Stimulated activated CD8-positive, alpha-beta memory T cell treated with anti-CD3 and anti-CD28 coated beads, Interleukin-2, amount 100 ng/mL, for 1 hour (primary cell): ENCODE data around the gene BOK.
"Not testable (repeated sequence)": the region's sequence is repeated elsewhere in the genome, so short reads cannot be mapped to it uniquely, and the experiment has no call there.

ENCODE experiments used
- DNase-seq, 2 donors: peaks; one replicate each; pipeline ENCODE4 v3.0.0-alpha.2; 2020; ENCODE audit warnings: low read depth in 2 of 2

BOK gene

DNA sequence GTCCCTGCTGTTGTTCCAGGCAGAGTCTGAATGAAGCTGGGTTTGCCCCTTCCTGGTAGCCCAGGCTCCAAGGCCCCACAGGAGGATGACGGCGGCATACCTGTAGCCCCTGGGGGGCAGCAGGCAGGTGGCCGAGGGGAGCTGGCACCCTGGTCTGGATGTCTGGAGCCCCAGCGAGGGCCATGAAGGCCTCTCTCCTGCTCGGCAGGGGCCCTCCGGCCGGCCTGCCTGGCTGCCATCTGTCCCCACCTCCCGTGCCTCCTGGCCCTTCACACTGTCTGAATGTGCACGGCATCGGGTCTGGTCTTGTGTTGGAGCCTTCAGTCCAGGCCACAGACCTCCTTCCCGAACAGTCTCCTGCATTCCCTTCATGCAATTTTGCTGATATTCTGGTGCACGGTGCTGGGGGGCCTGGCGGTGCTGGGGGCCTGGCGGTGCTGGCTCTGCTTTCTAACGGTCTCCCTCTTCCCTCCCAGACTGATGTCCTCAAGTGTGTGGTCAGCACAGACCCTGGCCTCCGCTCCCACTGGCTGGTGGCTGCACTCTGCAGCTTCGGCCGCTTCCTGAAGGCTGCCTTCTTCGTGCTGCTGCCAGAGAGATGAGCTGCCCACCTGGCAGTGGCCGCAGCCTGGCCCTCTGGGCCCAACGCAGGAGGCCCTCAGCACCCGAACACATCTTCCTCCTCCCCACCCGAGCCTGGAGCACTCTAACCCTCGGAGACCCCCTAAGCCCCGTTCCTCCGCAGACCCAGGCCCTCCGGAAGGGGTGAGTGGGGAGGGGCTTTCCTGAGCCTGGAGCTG, 13.5 kb downstream of the BOK start:
- no peak for DNase-seq

DNA sequence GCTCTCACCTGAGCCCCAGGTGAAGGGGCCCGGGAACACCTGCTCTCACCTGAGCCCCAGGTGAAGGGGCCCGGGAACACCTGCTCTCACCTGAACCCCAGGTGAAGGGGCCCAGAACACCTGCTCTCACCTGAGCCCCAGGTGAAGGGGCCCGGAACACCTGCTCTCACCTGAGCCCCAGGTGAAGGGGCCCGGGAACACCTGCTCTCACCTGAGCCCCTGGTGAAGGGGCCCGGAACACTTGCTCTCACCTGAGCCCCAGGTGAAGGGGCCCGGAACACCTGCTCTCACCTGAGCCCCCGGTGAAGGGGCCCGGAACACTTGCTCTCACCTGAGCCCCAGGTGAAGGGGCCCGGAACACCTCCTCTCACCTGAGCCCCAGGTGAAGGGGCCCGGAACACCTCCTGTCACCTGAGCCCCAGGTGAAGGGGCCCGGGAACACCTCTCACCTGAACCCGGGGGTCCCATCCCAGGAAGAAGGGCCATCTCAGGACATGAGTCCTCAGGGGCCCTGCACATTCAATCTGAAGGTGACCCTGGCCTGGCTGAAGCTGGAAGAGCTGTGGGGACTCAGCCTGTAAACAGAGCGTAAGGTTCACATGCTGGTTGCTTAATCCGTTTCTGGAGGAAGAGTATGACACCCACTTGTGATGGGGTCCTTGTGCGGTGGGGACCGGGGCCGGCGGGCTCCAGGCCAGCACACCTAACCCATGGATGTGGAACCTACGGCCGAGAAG, 14.5 kb downstream of the BOK start:
- DNase-seq = not testable (repeated sequence)

DNA sequence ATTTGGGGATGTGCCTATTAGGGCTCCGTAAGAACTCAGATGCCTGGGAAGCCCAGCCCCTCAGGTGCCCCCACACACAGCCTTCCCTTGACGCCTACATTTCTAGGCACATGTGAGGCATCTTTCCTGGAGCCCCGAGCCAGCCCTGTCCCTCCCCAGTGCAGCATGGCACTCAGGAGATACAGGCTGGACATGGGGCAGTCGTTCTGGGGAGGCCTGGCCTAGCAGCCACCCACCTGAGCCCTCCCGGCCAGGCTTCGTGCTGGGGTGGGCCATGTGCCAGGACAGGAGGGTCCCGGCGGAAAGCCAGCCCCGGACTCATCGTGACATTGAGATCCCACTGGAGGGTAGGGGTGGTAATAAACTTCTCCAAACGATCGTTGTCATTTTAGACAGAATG, 15.2 kb downstream of the BOK start:
- DNase-seq = no peak

DNA sequence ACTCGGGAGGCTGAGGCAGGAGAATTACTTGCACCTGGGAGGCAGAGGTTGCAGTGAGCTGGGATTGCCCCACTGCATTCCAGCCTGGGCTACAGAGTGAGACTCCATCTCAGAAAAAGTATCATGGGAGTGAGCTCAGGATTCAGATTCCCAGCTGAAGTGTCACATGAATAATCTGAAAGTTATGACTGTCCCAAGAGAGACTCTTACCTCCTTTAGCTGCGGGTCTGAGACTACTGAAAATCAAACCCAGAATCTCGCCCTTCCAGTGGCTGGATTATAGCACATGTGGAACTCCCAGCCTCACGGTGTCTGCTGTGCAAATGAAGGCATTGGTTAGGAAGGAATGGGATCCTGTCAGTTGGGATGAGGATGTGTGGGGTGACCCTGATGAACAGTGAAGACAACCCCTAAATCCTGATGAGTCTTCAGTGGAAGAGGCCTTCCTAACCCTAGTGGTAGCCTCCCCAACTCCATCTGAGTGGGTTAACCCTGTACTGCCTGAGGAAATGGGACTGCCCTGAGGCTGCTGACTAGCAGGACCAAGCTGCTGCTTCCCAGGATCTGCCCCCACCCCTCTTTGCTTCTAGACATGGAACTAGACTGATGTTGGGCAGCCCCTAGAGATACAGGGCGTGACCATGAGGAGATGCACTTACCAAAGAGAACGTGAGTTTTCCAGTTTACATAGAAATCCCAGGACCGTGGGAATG, 16.5 kb downstream of the BOK start:
- no peak for DNase-seq

DNA sequence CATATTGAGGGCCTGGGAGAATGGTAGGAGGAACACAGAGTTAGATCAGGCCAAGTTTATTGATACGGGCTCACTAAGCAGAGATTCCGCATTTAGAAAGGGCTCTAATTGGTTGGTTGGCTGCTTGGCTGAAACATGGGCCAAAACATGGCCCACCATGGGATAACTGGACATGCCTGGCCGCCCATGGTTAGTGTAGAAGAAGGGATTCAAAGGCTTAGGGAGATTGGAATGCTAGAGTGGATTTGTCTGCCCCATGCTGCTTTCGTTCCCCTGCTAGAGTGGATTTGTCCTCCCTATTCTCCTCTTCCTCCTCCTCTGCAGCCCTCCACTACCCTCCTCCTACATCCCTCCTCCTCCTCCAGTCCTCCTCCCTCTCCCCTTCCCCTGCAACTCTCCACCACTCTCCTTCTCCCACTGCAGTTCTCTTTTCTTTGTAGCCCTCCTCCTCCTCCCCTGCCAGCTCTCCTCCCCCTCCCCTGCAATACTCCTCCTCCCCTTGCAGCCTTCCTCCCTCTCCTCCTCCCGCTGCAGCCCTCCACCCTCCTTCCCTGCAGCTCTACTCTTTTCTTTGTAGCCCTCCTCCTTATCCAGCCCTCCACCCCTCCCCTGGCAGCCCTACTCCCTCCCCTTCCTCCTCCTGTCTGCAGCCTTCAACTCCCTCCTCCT, 17.2 kb downstream of the BOK start:
- no peak for DNase-seq

DNA sequence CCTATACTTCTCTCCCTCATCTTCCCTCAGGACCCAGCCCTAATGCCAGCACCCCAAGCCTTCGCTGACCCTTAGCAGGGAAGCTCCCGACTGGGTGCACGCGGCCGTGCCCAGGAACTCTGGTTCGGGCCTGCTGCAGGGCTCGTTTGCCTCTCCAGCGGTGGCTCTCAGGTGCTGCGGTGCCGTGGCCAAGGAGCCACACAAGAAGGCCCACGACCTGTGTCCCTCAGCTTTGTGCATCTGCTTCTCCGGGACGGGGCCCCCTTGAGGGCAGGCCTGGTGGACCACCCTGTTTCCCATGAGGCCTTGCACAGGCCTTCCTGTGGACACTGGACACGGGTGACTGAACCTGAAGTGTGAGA, 17.7 kb downstream of the BOK start:
- DNase-seq = no peak

DNA sequence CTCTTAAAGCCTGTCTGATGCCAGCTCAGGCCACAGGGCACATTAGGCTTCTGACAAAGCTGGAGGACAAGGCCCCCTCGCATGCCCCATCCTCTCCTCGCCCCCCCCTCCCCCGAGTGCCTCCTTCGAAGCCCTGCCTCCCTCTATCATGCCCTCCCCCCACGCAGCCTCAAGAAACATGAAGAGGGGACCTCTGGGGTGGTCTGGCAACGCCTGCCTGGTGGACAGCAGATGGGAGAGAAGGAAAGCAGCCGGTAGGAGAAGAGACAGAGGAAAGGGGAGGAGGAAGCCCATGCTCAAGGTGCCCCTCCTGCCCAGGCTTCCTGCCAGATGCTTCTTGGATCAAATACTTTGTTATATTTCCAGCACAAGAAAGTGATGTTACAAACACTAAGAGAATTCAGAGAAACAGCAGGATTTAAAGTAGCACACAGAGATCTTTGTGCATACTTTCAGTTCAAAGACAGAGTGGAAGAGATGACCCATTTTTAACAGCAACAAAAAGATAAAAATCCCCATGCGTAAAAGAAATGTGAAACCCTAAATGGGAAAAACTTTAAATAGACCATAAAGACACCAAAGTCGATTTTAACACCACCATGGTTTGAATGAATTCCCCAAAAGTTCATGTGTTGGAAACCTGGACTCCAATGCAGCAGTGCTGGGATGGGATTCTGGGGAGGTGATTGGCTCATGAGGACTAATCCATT, 19.0 kb downstream of the BOK start:
- no peak for DNase-seq

DNA sequence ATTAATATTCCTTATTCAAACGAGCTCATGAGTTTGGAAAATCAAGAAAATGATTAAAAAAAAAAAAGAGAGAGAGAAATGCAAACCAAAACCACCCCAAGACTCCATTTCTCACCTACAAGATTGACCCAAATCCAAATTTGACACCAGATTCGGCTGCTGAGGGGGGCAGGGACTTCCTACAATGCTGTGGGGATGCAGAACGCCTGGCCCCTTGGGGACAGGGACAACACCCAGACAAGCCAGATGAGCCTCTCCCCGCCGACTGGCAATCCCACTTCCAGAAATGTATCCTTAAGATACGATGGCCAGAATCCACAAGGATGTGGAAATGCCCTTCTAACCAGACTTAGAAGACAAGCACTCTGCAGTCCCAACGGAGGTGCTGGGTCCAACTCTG, 20.7 kb downstream of the BOK start:
- DNase-seq = no peak

DNA sequence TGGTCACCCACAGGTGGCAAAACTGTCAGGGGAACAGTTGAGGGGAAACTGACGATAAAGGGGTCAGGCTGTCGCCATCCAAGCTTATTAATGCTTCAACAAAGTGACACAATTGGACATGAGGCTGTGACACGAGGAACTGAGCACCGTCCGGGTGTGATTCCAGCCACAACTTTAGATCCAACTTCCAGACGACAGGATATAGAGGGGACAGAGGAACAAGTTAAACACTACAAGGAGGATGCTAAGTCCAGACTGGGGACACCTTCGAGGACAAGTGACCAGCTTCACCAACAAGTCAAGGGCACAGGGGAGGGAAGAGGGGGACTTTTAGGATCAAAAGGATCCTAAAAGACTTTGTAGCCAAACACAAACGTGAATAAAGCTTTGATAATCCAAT, 23.8 kb downstream of the BOK start:
- no peak for DNase-seq

DNA sequence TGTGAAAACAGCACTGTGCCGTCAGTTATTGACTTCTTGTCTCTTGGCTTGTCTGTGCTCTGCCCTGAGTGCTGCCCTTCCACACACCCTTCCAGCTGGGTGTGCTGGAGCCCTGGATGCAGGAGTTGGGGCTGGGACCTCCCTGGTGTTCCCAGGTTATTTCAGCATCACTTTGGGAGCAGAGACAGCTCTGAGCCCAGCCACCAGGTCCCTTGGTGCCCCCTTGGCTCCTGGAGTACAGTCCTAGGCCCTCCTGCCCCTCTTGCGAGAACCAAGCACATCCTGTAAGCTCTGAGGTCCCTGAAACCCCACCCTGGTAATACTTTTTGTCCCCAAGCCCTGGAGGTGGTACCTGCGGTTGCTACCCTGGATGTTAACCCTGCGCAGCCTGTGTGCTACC, 24.3 kb downstream of the BOK start:
- no peak for DNase-seq

DNA sequence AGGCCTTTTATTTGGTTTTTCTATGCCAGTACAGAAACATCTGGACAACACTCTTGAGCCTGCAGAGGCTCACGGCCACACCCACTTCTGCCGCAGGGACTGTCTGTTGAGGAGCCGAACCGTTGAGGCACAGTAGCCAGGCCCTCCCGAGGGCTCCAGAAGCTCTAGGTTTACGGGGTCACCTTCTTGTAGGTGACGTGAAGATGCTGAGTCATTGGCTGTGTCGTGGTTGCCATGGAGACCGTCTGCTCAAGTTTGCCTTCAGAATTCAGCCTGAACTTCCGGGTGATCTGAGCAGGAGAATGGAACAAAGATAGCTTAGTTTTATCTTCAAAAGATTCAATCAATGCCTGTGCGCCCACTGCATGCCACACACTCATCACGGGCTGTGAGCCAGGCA, 25.9 kb downstream of the BOK start:
- DNase-seq = no peak

DNA sequence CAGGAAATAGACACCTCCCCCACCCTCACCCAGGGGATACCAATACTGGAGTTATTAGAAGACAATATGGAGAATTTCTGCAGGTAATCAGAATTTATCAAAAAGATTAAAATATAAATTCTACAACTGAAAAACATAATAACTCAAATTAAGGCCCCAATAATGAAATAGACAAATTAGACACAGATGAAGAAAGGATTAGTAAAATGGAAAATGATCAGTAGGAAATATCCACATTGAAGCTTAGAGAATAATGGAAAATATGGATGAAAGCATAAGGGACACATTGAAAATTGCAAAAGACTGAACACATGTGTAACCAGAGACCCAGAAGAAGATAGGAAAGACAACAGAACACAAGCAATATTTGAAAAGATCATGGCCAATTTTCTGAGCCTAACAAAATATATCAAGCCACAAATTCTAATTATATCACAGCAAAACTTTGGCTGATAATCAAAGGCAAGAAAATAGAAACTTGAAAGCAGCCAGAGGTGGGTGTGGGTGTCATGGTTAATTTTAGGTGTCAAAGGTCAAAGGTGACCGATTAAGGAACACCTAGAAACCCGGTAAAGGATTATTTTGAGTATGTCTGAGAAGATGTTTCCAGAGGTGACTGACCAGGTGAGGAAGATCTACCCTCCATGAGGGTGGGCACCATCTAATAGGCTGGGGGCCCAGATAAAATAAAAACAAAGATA, 28.2 kb downstream of the BOK start:
- DNase-seq = no peak

DNA sequence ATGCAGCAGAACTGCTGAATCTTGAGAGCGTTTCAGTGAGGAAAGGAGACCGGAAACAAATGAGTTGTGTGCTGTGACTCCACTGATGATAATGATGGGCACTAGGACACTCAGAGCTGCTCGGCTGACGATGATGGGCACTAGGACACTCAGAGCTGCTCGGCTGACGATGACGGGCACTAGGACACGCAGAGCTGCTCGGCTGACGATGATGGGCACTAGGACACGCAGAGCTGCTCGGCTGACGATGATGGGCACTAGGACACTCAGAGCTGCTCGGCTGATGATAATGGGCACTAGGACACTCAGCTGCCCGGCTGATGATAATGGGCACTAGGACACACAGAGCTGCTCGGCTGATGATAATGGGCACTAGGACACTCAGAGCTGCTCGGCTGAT, 31.3 kb downstream of the BOK start:
- DNase-seq = not testable (repeated sequence)

DNA sequence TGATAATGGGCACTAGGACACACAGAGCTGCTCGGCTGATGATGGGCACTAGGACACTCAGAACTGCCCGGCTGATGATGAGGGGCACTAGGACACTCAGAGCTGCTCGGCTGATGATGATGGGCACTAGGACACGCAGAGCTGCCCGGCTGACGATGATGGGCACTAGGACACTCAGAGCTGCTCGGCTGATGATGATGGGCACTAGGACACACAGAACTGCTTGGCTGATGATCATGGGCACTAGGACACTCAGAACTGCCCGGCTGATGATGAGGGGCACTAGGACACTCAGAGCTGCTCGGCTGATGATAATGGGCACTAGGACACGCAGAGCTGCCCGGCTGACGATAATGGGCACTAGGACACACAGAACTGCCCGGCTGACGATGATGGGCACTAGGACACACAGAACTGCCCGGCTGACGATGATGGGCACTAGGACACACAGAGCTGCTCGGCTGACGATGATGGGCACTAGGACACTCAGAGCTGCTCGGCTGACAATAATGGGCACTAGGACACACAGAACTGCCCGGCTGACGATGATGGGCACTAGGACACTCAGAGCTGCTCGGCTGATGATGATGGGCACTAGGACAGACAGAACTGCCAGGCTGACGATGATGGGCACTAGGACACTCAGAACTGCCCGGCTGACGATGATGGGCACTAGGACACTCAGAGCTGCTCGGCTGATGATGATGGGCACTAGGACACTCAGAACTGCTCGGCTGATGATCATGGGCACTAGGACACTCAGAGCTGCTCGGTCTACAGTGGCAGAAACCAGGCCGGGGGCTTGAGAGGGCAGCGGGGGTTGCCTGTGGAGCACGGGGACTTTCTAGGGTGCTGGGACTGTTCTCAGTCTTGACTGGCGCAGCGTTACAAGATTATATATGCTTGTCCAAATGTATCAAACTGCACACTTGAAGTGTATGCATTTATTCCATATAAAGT, 32.2 kb downstream of the BOK start:
- DNase-seq = not testable (repeated sequence)

DNA sequence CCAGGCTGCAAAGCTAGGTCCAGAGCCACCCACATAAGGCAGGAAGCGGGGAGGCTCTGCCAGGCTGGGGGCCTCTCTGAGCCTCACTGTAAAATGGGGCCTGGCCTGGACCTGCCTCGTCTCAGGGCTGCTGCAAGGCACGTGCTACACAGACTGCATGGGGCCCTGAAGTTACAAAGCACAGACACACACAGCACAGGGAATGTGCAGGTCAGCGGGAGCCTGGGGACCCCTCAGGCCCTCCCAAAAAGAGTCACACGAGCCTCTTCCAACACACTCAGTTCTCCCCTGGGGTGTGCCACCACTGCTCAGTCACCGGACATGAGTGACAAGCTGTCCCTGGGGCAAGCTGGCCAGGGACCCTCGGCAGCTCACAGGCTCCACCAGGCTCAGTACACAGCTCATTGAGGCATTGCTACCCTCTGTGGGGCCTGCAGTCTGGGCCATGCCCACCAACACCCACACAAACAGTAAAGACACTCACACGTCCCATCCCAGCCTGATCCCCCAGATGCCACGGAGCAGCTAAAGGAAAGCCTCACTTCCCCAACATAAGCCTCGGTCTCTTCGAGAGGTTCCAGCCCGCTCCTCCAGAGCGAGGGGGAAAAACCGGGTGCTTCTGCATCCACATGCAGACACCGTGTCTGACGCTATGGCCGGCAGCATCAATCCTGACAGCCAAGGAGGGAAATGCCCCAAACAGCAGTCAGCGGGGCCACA, 33.7 kb downstream of the BOK start:
- DNase-seq = no peak

DNA sequence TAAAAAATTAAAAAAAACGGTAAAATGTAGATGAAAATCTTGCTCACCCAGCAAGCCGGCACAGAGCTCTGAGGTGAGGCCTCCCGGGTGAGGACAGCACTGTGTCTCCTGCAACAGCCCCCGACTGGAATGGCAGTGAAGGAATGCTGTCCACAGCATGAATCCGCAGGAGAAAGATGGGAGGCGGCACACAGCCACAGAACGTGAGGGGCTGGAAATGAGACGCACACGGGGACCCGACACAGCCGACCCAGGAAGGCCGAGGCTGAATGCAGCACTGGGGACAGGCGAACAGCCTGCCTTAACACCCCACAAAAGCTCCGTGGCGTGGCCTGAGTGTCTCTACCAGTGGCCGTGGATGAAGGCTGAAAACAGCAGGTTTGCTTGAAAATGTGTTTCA, 34.7 kb downstream of the BOK start:
- no peak for DNase-seq

DNA sequence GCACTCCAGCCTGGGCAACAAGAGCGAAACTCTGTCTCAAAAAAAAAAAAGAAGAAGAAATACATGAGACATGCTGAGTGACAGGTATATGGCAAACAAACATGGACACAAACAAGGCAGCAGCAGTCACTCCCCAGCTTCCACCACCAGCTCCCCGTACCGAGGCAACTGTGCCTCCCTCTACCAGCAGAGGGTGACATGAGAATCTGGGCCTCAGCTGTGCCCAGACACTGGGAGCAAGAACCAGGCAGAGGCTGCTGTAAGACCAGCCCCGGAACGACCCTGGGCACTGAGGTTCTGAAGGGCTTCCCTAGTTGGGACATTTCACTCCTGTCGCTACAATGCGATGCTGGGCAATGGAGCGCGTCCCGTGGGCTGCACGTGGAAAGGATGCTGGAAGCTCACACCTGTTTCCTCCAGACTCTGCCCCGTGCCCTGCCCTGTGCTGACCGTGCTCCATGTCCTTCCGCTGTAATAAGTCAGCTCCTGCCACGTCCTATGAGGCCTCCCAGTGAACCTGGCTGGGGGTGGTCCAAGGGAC, 37.1 kb downstream of the BOK start:
- no peak for DNase-seq

DNA sequence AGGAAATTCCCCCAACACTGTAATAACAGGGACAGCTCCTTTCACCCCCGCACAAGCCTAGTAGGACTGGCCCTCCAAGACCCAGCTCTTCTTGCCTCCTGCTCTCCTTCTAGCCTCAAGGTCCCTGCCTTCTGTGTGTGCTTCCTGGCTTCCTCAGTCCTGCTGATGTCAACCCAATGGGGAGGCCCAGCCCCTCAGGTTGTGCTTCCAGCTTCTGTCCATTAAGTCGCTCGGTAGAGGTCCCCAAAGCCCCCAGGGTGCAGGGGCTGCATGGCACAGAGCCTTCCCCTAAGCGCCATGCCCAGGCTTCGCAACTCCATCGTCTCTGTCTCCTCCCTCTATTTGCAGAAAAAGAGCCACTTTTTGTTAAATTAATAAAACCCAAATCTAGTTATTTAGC, 39.0 kb downstream of the BOK start:
- no peak for DNase-seq

DNA sequence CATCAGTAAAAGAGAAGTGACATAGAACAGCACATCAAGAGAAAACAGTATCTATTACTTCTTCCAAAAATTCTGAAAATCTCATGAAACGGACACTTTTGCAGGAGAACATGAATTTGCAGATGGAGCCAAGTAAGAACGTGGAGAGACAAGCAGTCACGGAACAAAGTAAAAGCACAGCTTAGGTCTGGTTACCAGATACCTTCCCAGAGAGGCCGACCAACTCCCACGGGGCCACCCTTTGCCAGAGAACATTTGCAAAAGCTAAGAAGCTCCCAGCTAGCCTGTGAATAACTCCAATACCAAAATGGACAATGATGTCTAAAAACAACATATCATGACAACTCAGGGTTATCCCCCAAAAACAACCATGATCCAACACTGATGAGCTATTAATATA, 39.5 kb downstream of the BOK start:
- DNase-seq = no peak
